Activated CD4-positive, alpha-beta T cell treated with anti-CD3 and anti-CD28 coated beads, Interleukin-2, amount 50 U/mL, for 24 hours (primary cell): ENCODE data around the gene EXOSC7.

ENCODE experiments used
- DNase-seq, 2 donors: peaks; one replicate each; pipeline ENCODE4 v3.0.0-alpha.2; 2020; ENCODE audit warnings: low read depth in 1 of 2, low spot score in 1 of 2

The EXOSC7 gene

DNA sequence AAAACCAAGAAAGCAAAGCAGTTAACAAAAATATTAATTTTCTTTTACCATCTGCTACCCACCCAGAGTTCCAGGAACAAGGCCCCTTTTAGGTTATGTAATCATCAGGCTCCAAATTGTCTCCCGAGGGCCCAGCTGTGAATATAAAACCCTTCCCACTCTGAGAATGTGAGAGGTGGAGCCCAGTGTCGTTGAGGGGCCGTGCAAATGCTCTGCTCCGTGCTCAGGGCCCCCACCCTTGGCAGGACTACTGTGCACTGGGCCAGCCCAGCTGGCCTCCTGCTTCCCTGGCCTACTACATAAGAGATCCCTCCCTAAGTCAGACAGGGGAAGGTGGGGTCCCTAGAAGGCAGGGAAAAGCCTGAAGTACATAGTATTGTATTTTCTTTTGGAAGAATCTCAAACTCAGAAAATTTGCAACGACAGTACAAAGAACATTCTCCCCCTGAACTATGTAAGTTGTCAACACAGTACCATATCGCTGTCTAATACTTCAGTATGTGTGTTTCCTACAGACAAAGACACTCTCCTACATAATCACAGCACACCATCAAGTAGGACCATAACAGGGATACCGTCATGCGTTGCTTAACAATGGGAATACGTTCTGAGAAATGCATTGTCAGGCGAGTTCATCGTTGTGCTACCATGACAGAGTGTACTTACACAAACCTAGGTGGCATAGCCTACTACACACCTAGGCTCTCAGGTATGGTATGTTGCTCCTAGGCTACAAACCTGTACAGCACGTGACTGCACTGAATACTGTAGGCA lies 45.7 kb downstream of the EXOSC7 start:
- DNase-seq: no peak

DNA sequence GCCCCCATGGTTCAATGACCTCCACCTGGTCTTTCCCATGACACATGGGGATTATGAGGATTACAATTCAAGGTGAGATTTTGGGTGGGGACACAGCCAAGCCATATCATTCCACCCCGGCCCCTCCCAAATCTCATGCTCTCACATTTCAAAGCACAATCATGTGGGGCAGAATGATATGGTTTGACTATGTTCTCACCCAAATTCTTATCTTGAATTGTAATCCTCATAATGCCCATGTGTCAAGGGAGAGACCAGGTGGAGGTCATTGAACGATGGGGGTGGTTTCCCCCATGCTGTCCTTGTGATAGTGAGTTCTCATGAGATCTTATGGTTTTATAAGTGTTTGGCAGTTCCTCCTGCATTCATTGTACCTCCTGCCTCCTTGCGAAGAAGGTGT lies 47.6 kb downstream of the EXOSC7 start:
- DNase-seq: no peak

DNA sequence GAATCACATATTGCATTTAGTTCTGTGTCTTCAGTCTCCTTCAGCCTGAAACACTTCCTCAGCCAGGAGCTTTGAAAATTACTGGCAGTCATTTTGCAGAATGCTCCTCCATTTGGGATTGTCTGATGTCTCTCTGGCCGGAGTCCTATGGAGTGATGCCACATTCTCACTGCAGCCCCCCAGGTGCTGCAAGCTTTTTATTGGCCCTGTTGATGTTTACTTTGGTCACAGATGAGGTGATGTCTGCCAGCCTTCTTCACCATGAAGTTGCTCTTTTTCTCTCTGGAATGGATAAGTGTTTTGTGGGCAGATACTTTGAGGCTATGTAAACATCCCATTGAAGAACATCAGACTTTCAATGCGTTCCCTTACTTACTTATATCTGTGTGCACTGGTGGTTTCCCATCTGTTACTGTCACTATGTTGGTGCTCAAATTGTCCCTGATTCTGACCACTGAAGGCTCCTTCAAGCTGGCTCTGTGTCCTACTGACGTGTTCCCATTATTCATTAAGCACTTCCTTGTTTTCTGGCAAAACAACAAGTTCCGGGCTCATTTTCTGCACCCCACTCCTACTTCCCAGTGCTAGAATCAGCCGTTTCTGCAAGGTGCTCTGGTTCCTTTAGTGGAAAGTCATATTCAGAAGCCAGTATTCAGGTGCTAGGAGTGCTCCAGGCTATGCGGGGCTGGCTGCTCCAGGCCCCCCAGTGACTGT lies 48.7 kb downstream of the EXOSC7 start:
- no peak for DNase-seq

DNA sequence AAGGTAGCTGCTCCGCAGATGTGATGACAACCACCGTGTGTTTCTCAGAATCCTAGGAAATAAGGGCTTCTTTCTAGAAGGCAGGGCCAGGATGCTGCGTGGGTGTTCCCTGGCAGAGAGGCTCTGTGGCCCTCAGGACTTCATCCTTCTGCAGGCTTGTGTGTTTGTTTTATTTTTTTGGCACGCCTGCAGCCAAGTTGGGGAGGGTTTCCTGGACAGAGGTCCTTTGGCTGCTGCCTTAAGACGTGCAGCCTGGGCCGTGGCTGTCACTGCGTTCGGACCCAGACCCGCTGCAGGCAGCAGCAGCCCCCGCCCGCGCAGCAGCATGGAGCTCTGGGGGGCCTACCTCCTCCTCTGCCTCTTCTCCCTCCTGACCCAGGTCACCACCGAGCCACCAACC lies 50.0 kb downstream of the EXOSC7 start, which contains the start of gene CLEC3B:
CLEC3B (plus strand) TSS at position 266 of the 400 bp plus-strand sequence; CDS start at position 326, 60 bp downstream.
- DNase-seq: no peak

DNA sequence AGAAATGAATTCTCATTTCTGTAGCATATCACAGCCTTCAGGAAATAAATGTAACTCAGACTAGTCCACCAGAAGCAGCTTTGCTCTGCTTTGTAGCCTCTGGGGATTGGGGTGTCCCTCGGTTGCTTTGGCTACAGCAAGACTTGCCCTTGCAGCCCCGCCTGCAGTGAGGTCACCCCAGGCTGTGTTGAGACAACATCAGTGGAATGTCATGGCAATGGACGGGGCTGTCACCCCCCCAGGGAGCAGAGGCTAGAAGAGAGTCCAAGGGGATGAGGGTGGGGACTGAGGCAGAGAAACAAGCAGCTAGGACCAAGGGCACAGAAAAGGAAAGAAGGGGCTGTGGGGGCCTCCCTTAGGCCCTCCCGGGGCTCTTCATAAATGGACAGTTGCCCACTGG lies 50.9 kb downstream of the EXOSC7 start:
- no peak for DNase-seq

DNA sequence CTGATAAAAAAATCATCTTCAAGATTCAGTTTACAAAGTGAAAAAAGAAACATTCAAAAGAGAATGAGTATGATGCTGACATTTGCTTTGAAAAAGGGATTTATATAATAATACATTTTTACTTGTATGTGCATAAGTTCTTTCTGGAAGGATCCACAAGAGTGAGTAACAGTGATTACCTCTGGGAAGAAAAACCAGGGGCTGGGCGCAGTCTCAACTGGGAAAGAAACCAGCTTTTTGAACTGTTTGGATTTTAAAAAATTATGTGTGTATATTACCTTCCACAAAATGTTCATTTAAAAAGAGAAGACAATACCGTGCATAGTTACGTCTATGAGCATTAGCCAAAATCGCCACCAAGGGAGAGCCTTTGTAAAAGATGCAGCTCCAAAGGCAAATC lies 51.4 kb downstream of the EXOSC7 start:
- no peak for DNase-seq

DNA sequence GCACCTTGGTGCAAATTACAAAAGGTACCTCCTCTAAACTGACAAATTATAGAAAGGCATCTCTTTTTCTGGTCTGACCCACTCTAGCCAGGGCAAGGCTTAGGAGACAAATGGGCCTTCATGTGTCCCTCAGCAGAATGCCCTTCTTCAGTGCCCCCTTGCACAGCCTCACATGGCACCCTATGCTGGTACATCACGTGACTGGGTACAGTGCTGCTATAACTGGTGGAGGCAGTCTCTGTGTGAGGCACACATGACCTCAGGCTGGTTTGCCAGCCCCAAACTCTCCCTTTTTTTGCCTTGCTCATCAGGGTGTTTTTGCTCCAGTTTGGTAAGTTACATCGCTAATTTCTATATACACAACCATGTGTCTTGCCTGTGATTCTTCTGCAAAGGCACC lies 53.2 kb downstream of the EXOSC7 start:
- no peak for DNase-seq

DNA sequence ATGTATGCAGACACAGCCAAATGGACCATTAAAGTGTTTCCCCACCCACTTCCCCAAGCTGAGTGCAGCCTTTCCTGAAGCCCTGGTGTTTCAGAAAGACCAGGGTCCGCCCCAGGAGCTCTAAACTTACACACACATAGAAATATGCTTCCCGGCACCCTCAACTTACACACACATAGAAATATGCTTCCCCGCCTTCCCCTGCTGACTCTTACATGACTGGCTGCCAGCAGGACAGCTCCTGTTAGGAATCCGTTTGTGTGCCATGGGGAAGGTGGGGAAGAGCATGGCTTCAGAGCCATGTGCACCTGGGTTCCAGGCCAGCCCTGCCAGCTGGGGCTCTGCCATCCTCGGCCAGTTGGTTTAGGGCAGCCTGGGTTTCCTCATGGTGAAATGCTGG lies 53.6 kb downstream of the EXOSC7 start:
- DNase-seq: no peak

DNA sequence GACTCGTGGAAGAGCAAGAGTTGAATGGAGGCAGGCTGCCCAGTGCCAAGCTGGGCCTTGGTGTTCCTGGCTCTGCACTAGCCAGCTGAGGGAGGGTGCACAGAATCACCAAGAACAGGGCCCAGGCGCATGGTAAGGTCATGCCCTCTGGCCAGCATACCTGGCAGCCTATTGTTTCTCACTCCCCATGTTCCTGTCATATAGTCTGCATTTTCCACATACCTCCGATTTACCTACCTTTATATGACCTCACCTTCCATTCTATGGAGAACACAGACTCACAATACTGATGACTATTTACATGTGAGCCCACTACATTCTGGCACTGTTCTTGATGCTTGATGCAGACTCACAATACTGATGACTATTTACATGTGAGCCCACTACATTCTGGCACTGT lies 55.5 kb downstream of the EXOSC7 start:
- DNase-seq: no peak

DNA sequence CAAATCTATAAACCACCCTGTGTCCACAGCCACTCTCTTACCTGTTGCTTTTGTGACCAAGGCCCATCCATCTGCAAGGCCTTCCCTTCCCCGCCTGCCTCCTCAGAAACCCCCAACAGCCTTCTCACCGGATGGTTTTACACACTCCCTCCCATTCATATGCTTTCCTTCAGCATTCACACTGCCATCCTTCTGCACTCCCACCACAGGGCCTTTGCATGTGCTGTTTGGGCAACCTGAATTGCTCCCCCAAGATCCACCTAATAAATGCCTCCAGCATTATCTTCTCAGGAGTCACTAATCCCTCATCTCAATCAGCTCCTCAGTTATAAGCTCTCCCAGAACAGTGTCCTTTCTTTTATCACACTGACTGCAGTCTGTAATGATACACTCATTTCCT lies 56.1 kb downstream of the EXOSC7 start:
- no peak for DNase-seq

DNA sequence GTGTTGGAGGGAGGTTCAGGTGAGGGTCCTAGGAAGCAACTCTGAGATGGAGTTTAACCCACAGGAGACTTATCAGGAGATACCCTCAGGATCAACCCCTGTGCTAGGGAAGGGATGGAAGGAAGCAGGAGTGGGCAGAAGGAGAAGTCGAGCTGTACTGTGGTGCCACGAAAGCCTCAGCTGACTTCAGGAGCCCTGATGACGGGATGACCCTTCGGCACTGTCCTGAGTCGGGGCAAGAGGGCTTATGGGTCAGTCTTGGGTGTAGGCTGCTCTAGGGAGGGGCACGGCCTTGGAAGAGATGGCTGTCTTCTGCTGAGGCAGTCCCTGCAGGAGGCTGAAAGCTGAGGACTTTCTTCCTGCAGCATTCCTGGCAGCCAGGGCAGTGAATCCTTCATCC lies 57.7 kb downstream of the EXOSC7 start:
- DNase-seq: no peak

DNA sequence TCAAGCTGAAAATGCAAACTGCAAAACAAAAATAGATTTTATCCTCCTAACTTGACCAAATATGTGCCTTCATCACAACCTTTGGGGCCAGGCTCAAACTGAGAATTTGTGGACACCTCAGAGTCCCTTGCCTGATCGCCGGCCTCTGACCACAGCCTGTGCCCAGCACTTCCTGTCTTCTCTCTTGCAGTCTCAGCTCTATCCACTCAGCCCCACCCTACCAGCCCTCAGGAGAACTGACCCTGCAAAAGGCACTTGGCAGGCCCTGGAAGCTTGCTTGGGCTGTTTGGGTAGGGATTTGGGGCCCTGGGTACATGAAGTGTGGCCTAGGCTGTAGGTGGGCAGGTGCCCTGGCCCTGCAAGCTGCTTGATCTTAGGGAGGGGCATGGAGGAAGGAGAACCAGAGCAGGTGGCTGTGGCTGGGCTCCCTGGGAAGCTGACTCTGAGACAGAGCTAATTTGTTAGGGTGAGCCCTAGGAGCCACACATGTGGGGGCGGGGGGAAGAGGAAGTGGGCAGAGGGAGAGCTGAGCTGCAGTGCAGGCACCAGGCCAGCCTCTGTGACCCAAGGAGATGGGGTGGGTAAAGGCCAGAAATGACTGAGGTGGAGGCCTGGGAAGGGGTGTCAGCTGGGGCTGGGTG lies 58.7 kb downstream of the EXOSC7 start:
- no peak for DNase-seq

DNA sequence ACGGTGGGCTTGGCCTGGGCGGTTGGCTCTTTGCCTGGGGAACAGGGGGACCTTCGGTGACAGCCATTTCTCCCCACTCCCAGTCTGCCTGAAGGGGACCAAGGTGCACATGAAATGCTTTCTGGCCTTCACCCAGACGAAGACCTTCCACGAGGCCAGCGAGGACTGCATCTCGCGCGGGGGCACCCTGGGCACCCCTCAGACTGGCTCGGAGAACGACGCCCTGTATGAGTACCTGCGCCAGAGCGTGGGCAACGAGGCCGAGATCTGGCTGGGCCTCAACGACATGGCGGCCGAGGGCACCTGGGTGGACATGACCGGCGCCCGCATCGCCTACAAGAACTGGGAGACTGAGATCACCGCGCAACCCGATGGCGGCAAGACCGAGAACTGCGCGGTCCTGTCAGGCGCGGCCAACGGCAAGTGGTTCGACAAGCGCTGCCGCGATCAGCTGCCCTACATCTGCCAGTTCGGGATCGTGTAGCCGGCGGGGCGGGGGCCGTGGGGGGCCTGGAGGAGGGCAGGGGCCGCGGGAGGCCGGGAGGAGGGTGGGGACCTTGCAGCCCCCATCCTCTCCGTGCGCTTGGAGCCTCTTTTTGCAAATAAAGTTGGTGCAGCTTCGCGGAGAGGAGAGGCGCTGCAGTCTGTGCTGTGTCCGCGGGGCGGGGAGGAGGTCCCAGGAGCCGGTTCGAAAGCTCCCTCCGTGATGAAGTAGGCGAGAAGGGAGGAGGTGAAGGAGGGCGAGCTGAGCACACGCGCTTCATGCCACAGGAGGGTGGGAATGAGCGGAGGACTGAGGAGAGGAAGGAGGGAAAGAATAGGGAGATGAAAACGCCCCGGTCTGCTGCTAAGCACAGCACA lies 59.6 kb downstream of the EXOSC7 start:
- no peak for DNase-seq

DNA sequence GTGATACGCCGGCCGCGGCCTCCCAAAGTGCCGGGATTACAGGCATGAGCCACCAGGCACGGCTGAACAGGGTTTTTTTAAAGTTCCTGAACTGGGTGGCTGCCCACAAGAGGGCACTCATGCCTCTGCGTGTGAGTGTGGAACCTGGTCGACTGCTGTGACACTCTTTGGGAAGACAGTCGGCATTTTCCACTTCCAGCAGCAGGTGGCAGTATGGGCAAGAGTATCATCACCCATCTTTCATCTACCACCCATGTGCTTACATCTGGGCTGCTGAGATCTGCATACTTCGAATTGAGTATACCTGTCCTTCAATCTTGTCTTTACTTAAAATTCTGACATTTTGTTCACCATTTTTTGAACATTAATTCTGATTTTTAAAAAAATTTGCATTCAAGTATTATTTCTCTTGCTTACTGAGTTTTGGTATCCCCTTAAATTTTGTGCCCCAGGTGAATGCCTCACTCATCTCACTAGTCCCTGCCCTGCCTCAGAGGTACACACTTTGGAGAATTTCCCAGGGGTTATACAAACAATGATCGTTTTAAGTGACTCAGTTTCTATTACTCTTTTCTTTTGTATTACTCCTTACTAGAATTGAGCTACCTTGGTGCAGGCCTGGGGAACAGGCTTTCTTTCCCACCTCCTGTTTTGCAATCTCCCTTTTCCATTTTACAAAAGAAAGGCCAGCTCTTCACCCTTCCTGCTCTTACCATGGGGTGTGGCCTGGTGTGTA lies 61.8 kb downstream of the EXOSC7 start:
- DNase-seq: peak; percentile 77 to 91

DNA sequence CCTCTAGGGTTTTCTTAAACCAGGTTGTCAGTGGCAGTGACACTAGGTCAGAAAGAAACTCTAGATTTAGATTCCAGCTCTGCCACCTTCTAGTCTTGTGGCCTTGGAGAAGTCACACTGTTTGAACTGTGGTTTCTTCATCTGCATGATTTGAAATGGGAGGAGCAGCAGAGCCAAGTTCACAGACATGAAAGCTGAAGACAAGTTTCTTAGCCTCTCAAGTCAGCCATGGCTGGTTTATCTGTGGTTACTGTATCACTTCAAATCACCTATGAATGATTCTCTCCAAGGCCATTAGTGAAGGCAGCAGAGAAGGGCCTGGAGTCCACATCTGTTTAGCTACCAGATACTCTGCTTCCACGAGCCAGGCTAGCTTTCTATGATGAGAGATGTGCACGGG lies 65.6 kb downstream of the EXOSC7 start:
- DNase-seq: no peak

DNA sequence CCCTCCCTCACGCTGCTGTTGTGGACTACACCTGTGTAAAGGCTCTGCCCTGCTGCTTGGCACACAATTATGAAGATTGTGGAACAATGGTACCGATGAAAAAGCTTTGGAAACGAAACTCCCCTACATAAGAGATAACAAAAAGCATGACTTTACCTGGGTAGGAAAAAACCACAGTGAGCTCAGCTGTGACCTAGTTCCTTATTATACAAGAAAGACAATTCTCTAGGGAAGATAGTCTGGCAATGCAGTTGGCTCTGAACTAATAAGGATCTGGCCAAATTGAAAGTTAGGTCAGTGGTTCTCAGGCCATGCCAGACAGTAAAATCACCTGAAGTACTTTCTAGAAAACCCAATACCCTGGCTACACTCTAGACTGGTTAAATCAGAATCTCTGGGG lies 66.1 kb downstream of the EXOSC7 start:
- DNase-seq: no peak

DNA sequence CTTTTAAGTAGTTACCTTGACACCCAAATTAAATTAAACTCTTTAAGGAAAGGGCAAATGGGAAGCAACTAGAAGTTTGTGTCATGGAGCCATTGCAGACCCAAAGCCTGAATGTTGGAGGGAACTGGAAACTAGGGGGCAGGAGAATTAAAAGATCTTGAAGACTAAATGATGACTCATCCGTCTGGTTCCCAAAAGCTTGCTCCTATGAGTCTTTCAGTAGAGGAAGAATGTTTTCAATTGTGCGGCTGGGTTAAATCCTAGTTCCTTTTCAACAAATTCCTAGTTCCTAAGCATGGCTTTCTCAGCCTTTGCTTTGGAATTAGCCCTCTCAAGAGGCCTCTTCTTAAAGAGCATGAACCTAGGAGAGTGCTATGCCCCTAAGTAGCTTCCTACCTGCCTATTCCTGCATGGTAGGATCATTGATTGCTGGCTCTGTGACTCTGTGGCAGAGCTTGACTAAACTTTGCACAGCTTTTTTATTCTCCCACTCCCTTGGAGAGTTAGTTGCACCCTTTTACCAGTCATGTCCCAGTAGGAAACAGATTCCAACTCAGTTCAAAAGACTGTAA lies 67.8 kb downstream of the EXOSC7 start:
- no peak for DNase-seq

DNA sequence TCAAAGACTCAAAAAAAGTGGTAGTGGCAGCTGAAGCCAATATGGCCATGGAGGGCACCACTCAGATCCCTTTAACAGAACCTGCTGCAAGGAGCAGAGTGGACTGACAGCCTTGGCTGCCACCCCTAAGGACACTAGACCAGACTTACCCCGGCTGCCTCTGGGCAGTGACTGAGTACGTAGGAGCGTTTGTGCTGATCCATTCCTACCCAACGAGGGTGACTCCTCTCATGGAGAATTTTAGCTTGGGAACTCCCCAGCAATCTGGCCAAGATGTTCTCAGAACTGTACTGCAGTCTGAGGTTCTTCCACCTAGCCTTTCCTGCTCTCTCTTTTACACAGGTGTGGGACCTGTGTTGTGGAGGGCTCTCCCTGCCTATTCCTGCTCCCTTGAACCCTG lies 72.2 kb downstream of the EXOSC7 start:
- DNase-seq: no peak

DNA sequence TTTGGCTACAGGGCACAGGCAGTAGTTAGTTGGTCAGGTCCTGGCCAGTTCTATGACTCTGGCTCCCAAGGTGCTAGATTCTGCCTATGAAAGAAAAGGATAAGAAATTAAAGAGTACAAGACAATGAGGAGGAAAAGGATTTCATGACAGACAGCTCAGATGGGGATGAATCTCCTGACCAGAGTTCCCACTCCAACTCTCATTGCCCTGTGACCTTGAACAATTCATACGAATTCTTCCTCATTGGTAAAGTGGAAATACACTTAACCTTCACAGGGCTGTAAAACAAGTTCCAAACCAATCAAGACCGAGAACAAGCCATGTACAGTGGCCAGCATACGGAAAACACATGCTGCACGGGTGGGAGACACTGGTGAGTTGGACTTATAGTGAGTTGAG lies 73.8 kb downstream of the EXOSC7 start:
- no peak for DNase-seq

DNA sequence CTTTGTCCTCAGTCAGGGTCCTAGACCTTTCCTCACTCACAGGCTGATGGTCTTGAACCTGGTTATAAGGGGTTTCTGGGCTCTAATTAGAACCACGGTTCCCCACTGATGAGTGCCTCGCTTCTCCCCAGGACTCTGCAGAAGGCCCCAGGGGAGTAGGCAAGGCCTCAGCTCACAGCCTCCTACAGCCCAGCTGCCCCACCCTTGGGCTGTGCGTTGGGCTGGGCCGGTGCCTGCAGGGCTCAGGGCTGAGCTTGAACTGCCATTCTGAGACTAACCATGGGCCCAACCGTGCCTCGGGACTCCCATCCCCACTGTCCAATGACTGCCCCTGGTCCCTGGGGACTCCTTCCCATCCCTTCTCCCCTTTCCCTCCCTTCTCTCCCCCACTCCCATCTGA lies 75.6 kb downstream of the EXOSC7 start:
- no peak for DNase-seq
